H54 (cell line): ENCODE results near the gene DDA1.

Experiments used
- DNase-seq: peaks from one replicate; pipeline ENCODE4 v3.0.0; 2011; ENCODE audit warnings: low spot score, mixed read lengths; ENCODE audit not compliant: insufficient read length
- FAIRE-seq: peaks from 3 replicates; lab custom pipeline; 2011; peaks lifted over from hg19 to GRCh38; lab: Jason Lieb, UNC
- POLR2A ChIP-seq: IDR thresholded peaks from 2 replicates; pipeline ENCODE4 v1.6.1; 2011; ENCODE audit warnings: low read depth, mild to moderate bottlenecking, low read length

Gene DDA1

DNA sequence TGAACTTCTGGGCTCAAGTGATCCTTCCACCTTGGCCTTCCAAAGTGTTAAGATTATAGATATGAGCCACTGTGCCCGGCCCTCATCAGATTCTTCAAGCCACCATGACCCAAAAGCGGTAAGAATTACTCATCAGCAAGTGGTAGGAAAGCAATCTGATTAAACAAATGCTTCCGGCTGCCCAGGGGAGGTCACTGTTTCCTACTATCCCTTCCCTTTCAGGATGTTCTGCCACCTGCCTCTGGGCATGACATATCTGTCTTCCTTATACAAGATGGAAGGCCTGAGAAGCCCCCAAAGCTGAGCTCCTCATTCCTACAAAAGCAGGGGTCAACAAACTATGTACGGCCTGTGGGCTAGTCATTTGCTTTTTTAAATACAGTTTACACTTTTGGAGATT, 13.1 kb upstream of the DDA1 start:
- no peak for TF ChIP-seq POLR2A
- FAIRE-seq (no peak), DNase-seq (peak; percentile 80)

DNA sequence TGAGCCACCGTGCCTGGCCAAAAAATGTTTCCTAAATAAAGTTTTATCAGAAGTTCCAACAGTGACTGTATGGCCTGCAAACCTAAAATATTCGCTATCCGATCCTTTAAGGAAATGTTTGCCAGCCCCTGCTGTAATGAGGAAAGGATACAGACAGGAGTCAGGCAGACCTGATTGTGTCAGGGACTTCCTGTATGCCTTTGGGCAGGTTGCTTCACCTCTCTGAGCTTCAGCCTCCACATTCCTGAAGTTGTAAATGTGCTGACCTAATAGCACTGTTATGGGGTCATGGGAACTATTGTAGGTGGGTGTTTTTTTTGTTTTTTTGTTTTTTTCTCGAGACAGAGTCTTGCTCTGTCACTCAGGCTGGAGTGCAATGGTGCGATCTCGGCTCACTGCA, 12.4 kb upstream of the DDA1 start:
- FAIRE-seq = no peak
- no peak for TF ChIP-seq POLR2A

DNA sequence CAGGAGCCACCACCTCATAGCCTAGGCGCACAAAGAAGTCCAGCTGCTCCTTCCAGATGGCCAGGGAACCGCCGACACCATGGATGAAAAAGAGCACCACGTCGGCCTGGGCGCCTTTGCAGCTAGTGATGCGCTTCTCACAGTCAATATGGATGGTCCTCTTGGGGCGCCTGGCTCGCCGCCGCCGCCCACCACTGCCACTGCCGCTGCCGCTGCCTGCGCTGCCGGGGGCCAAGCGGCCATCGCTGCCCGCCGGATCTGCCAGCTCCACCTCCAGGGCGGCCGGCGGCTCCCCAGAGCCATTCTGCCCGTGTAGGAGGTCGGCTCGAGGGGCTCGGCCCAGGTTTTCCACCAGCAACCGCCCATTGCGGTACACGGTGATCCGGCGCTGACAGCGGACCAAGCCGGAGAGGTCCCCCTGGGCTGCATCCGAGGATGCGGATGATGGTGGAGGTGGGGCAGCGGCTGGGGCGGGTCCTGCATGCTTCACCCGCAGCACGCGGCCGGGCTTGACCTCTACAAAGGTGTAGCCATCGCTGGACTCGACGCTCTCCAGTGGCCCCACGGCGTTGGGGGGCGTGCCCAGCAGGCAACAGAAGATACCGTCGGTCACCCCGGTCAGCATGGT, 8.3 kb upstream of the DDA1 start:
- TF ChIP-seq POLR2A = no peak
- DNase-seq (no peak), FAIRE-seq (no peak)

More for the DNA sequence above, 12.4 kb upstream of the DDA1 start:
- no peak for DNase-seq

DNA sequence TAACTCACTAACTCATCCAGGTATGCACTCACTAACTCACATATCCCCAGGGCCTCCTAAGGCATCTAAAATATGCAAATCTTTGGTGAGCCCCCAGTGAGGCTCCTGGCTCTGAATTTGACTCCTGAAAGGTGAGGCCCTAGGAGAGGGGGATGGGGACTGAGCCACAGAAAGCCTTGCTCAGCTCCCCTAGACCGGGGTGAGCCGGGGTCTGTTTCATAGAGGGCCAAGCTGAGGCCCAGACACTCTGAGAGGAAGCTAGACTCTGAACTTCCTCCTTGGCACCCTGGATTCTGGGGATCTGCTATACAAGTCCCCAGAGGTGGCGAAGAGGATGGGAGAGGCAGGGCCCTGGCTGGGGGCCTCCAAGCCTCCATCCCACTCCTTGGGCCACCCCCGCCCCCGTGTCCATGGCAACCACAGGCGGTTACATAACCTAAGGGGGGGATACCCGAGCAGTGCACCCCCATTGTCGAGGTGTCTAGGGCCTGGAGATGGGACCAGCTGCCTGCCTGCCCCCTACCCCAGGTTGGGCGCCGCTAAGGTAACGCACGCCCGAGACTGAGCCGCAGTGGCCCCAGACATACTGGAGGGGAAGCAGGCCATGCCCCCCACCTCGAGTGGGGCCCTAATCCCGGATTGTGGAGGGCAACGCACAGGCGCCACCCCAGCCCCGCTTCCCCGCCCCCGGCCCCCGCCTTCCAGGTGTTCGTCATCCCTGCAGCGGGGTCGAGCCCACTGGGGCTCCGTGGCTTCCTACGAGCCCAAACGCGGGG, 6.8 kb upstream of the DDA1 start:
- TF ChIP-seq POLR2A = no peak
- DNase-seq (no peak), FAIRE-seq (no peak)

DNA sequence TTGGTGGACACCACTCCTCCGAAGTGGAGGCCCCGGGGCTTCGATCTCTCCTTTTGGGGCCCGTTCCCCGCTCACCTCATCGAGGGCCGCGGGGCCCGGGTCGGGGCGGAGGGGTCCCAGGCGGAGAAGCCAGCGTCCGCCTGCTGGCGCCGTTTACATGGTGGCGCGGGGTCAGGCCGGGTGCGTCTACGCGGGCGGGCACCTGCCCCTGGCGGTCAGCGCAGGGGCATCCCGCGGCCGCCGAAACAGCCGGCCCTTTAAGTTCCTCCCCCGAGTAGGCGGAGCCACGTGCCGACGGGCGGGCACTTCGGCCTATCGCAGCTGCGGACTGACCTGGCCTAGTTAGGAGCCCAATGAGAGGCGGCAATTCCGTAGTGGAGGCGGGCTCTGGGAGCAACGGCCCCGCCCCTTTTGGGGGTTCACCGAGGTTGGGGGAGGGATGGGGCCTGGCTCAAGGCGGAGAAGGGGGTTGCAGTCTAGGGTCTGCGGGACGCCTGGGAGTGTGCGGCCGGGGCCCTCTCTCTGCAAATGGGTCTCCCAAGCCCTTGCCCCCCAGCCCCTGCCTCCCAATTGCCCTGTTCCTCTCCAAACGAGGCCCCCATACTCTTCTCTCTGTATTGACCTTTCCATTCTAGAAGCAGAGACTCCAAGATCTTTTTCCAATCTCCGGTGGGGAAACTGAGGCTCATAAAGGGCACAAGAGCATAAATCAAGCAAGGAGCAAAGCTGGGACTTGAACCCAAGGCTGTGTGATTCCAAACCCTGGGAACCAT, 6.0 kb upstream of the DDA1 start, which contains the start of gene ABHD8:
Gene ABHD8, minus strand, starts transcription at position 259 of the 773 bp plus-strand sequence. CDS start 1,809 bp downstream, outside the sequence.
- 0 out of 2 replicates have a peak, but pooled peaks have one; percentile 47 for TF ChIP-seq POLR2A
- peak; percentile 92 for DNase-seq
- peak; percentile 86 for FAIRE-seq

DNA sequence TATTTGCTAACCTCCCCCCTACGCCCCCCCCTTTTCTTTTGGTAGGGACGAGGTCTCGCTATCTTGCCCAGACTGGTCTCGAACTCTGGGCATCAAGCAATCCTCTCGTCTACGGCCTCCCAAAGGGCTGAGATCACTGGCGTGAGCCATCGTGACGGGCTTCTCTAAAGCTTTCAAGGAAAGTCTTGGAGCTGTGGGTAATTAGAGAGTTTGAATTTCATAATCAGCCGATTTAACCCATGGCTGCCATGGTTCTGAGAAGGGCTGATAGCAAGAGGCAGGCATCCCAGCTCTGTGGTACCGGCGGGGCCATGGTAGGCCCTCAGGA, 5.5 kb upstream of the DDA1 start:
- FAIRE-seq (no peak), DNase-seq (no peak)
- TF ChIP-seq POLR2A = no peak

DNA sequence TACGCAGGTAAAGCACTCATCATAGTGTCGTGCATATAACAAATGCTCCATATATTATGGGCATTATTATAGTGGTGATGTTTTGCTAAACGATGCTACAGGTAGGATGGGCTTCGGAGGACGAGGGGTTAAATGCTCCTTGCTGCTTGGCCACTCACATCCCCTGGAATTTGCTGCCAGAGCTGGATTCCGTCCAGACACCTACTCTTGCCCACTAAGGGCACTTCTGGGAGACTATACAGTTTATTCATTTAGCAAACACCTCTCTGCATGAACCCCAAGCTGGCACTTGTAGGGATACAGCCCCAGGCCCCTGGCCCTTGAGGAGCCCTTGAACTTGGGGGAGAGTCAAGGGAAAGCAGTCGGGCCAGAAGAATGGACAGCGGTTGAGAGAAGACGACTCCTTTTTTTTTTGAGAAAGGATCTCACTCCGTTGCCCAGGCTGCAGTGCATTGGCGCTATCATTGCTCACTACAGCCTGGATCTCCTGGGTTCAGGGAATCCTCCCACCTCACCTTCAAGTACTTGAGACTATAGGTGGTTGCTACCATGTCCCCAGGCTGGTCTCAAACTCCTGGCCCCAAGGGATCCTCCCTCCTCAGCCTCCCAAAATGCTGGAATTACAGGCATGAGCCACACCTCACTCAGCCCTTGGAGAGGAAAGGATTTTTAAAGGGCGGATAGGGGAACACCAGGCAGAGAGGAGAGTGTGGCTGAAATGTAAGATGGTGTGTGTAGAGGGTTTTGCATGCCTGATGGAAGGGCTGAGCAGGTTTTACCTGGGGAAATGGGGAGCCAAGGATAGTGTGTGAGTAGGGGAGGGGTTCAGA, 4.8 kb upstream of the DDA1 start:
- no peak for TF ChIP-seq POLR2A
- FAIRE-seq = no peak
- DNase-seq = no peak

DNA sequence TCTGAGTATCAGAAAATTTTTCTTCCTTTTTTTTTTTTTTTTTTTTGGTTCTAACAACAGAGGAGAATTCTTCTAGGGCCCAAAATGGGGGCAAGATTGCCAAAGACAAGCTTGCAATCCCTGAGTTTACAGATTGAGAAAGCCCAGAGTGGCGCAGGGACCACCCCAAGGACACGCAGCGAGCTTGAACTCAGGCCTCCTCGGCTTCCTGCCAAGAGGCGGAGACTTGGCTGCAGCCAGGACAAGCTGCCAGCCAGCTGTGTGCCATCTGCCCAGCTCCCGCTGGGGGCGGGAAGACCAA, 4.2 kb upstream of the DDA1 start:
- FAIRE-seq (peak; percentile 88), DNase-seq (no peak)
- no peak for TF ChIP-seq POLR2A

DNA sequence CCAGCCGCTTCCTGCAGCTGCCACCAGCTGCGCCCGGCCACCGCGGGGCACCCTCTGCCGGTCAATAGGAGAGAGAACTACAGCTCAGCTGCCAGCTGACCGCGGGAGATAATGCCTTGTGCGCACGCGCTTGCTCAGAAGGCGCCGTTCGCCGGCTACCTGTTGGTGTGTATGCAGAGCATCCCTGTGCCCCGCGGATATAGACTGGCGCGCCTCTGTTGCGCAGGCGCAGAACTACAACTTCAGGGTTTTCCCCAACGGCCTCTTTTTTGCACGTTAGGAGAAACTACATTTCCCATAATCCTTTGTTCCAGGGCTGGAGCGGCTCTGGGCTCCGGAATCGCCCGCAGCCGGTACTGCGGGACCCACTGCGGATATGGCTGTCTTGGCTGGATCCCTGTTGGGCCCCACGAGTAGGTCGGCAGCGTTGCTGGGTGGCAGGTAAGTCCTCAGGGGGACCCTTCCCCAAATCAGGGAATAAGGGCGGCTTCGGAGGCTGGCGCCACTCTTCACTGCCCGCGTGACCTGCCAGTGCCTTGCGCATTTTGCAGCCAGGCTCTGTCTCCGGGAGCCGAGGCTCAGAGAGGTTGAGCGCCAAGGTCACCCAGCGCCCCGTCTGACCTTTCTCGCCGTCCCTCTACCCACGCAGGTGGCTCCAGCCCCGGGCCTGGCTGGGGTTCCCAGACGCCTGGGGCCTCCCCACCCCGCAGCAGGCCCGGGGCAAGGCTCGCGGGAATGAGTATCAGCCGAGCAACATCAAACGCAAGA, 3.7 kb upstream of the DDA1 start, which contains the start of gene MRPL34:
Gene MRPL34, plus strand, starts transcription at position 356 of the 768 bp plus-strand sequence. Its CDS starts 21 bp downstream, at position 377.
- FAIRE-seq (no peak), DNase-seq (peak; percentile 93)
- peak; percentile 49; the same call in 1 of the 2 replicates for TF ChIP-seq POLR2A

DNA sequence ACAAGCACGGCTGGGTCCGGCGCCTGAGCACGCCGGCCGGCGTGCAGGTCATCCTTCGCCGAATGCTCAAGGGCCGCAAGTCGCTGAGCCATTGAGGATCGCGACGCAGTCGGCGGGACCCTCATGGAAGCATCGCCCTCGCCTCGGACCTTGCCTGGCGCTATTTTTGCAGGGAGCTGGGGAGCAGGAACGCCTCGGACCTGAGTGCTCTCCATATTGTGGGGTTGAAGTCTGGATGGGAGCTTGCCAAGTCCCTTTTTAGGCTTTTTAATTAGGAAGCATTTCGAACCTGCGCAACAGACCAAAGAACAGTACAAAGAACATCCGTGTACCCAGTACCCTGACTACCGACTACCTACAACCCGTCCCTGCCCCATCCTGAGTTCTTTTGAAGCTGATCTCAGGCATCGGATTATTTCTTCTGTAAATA, 3.1 kb upstream of the DDA1 start:
- no peak for TF ChIP-seq POLR2A
- FAIRE-seq (no peak), DNase-seq (no peak)

DNA sequence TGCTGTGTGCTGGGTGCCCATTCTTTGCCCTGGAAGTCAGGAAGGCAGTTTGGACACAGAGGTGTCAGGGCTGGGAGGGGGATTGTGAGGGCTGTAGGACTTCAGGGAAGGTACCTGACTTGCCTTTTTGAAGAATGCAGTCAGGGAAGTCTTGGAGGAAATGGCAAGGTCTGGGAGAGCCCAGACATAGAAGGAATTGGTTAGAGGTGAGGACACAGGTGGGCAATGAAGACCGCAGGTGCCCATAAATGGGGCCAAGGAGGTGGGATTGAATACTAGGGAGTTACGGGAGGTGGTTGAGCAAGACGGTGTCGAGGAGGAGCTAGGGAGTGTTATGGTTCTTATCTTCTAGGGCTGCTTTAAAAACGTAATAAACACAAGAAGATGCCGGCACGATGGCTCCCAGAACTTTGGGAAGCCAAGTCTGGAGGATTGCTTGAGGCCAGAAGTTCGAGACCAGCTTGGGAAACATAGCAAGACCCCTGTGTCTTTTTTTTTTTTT, 1.4 kb upstream of the DDA1 start:
- no peak for TF ChIP-seq POLR2A
- DNase-seq = no peak
- no peak for FAIRE-seq

DNA sequence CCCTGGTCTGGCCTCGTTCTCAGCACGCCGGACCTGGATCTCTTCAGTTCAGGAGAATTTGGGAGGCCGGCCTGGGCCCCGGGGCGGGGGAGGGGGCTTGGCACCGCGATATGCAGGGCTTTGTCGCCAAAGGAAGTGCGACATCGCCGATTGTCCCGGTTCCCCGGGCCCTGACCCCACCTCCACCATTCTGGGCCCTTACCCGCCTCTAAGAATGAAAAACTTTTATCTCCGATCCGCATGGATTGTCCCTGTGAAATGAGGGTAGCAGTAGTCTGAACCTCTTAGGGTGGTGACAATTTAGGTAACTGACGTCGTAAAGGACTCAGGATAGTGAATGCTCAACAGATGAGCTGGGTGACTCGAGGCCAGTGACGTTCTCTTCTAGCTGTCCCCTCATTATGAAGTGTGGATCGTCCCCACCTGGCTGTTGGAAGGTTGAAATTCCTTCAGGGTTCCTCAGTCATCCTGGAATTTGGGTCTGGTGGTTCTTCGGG, 650 bp downstream of the DDA1 start:
- no peak for DNase-seq
- no peak for FAIRE-seq
- no peak for TF ChIP-seq POLR2A
